IPS DF 6.9 (cell line): Measurements from ENCODE around the gene EXOSC3.

ENCODE experiments used
- DNase-seq: peaks from one replicate; pipeline ENCODE4 v3.0.0-alpha.2; 2013; ENCODE audit warnings: low read depth, low spot score
- H3K27ac ChIP-seq: one replicate; pipeline ENCODE4 v1.5.1; 2013; ENCODE audit warnings: low read length, control low read depth
- H3K27me3 ChIP-seq: 2 replicates; pipeline ENCODE4 v1.6.1; 2013; ENCODE audit warnings: mild to moderate bottlenecking, low read length; ENCODE audit not compliant: control insufficient read depth, insufficient read depth
- H3K36me3 ChIP-seq: 2 replicates; pipeline ENCODE4 v1.6.1; 2013; ENCODE audit warnings: low read length; ENCODE audit not compliant: control insufficient read depth, insufficient read depth
- H3K4me1 ChIP-seq: 2 replicates; pipeline ENCODE4 v1.6.1; 2013; ENCODE audit warnings: low read length; ENCODE audit not compliant: control insufficient read depth, insufficient read depth
- H3K4me3 ChIP-seq: 2 replicates; pipeline ENCODE4 v1.5.1; 2013; ENCODE audit warnings: mild to moderate bottlenecking, low read length
- H3K9me3 ChIP-seq: 2 replicates; pipeline ENCODE4 v1.6.1; 2013; ENCODE audit warnings: low read length, inconsistent platforms; ENCODE audit not compliant: control insufficient read depth, insufficient read depth
- WGBS: extraction: QIAGEN DNeasy Blood & Tissue Kit; methylation state at CpG from one replicate; pipeline ENCODE4 v1.1.7; 2013; ENCODE audit warnings: mixed read lengths, missing lambda C conversion rate; ENCODE audit not compliant: insufficient read length, insufficient coverage; 5-methylcytosine and 5-hydroxymethylcytosine counted together

Gene EXOSC3

DNA sequence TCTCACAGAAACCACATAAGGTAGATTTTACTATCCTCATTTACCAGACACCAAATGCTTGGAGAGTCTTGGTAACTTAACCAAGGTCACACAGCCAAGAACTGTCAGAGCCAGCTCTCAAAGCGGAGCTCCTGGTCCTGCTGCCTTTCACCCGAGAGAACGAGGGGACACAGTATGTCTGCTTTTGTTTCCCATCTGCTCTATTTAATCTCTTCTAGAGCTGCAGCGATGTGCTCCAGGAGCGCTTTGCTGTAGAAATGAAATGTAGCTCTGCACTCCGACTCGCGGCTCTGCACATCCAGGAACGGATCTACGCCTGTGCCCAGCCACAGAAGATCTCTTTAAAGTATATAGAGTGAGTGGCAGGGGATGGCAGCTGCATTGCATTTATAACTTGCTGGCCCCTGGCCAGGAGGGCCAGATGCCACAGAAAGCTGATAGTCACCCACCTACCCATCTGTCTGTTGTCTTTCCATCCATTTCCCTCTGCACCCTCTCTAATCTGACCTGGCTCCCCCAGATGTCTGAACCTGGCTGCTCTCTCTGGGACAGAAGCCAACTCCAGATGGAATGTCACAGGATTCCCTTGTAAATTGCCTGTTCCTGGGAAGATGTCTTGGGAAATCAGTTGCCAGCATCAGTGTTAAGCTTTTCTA lies 52.6 kb downstream of the EXOSC3 start:
- H3K36me3 ChIP-seq: no peaks in the 10 kb centered on the region
- no peak overlapping the region for H3K4me3 ChIP-seq
- WGBS: no CpG with 5 or more reads among the region's 10 CpGs
- DNase-seq: no peak
- no peak overlapping the region for H3K27ac ChIP-seq
- H3K9me3 ChIP-seq: no peaks in the 10 kb centered on the region
- H3K4me1 ChIP-seq: no peaks in the 10 kb centered on the region
- H3K27me3 ChIP-seq: no peaks in the 10 kb centered on the region

GRCh38 chr9:37730839-37731238 lies 54.0 kb downstream of the EXOSC3 start:
- no peaks in the 10 kb centered on the region for H3K36me3 ChIP-seq
- no peaks in the 10 kb centered on the region for H3K9me3 ChIP-seq
- no peak overlapping the region for H3K4me3 ChIP-seq
- no CpG with 5 or more reads among the region's 5 CpGs for WGBS
- no peak overlapping the region for H3K27ac ChIP-seq
- H3K27me3 ChIP-seq: no peaks in the 10 kb centered on the region
- DNase-seq: no peak
- H3K4me1 ChIP-seq: no peaks in the 10 kb centered on the region

GRCh38 chr9:37730256-37730655 lies 54.6 kb downstream of the EXOSC3 start:
- Histone ChIP-seq H3K27me3 (no peaks in the 10 kb centered on the region), H3K27ac (no peak overlapping the region), H3K4me3 (no peak overlapping the region), H3K4me1 (no peaks in the 10 kb centered on the region), H3K9me3 (no peaks in the 10 kb centered on the region), H3K36me3 (no peaks in the 10 kb centered on the region)
- WGBS: no CpG with 5 or more reads among the region's 3 CpGs
- no peak for DNase-seq
